Hematopoietic multipotent progenitor cell treated with erythropoietin and hydrocortisone succinate and interleukin-3 and kit ligand, for 17 days (in vitro differentiated cells): ENCODE results near the gene ITGA1.
"Not testable (repeated sequence)": the region's sequence is repeated elsewhere in the genome, so short reads cannot be mapped to it uniquely, and the experiment has no call there.

Source experiments
- DNase-seq: peaks from one replicate; pipeline ENCODE4 v3.0.0-alpha.2; 2015; ENCODE audit warnings: low spot score

Gene ITGA1

GRCh38 chr5:52865991-52866390 lies 78.3 kb downstream of the ITGA1 start:
- not testable (repeated sequence) for DNase-seq

GRCh38 chr5:52867809-52868208 lies 80.1 kb downstream of the ITGA1 start:
- no peak for DNase-seq

GRCh38 chr5:52868417-52868816 lies 80.7 kb downstream of the ITGA1 start:
- DNase-seq, result no peak

- no peak for DNase-seq
These were observed 81.7 kb downstream of the ITGA1 start for GRCh38 chr5:52869391-52869790.

- no peak for DNase-seq
These were observed 82.7 kb downstream of the ITGA1 start for GRCh38 chr5:52870448-52870847.

- no peak for DNase-seq
These were observed 88.1 kb downstream of the ITGA1 start for GRCh38 chr5:52875827-52876226.

GRCh38 chr5:52876456-52876855 lies 88.7 kb downstream of the ITGA1 start:
- no peak for DNase-seq

GRCh38 chr5:52878656-52879055 lies 90.9 kb downstream of the ITGA1 start:
- DNase-seq, result no peak

GRCh38 chr5:52880541-52880940 lies 92.8 kb downstream of the ITGA1 start:
- DNase-seq, result no peak

GRCh38 chr5:52881468-52881867 lies 93.8 kb downstream of the ITGA1 start:
- no peak for DNase-seq

GRCh38 chr5:52883110-52883509 lies 95.4 kb downstream of the ITGA1 start:
- no peak for DNase-seq

- DNase-seq, result no peak
These were observed 96.7 kb downstream of the ITGA1 start for GRCh38 chr5:52884453-52884852.

- DNase-seq, result no peak
These were observed 97.9 kb downstream of the ITGA1 start for GRCh38 chr5:52885614-52886013.

- DNase-seq, result no peak
These were observed 98.5 kb downstream of the ITGA1 start for GRCh38 chr5:52886206-52886605.

- DNase-seq, result no peak
These were observed 99.3 kb downstream of the ITGA1 start for GRCh38 chr5:52887066-52887465.

- no peak for DNase-seq
These were observed 100.6 kb downstream of the ITGA1 start for GRCh38 chr5:52888363-52888762.

GRCh38 chr5:52892242-52892878 lies 104.6 kb downstream of the ITGA1 start:
- no peak for DNase-seq

GRCh38 chr5:52893105-52893504 lies 105.4 kb downstream of the ITGA1 start:
- DNase-seq, result no peak

- DNase-seq, result no peak
These were observed 106.1 kb downstream of the ITGA1 start for GRCh38 chr5:52893863-52894262.

GRCh38 chr5:52894451-52894850 lies 106.7 kb downstream of the ITGA1 start:
- no peak for DNase-seq

- no peak for DNase-seq
These were observed 107.4 kb downstream of the ITGA1 start for GRCh38 chr5:52895075-52895474.

- DNase-seq, result no peak
These were observed 108.1 kb downstream of the ITGA1 start for GRCh38 chr5:52895572-52896413.

- no peak for DNase-seq
These were observed 109.0 kb downstream of the ITGA1 start for GRCh38 chr5:52896534-52897237.
